HG02884 (cell line): ENCODE data around the gene P4HA3.
"Not testable (repeated sequence)": the region's sequence is repeated elsewhere in the genome, so short reads cannot be mapped to it uniquely, and the experiment has no call there.

Source experiments
- ATAC-seq: cut with Tn5 transposase; IDR thresholded peaks from one replicate; pipeline ENCODE4 v1.9.1; 2021; ENCODE audit warnings: mild to moderate bottlenecking, moderate library complexity; ENCODE audit not compliant: unreplicated experiment

The P4HA3 gene

GRCh38 chr11:74311352-74311926 is at the start of gene P4HA3:
Gene P4HA3 (minus strand): TSS chr11:74311640. CDS start chr11:74311611, 29 bp downstream.
- ATAC-seq: no peak

GRCh38 chr11:74357449-74357848 is 46.0 kb upstream of the P4HA3 start:
- no peak for ATAC-seq

- no peak for ATAC-seq
Observed at GRCh38 chr11:74355626-74356025, 44.2 kb upstream of the P4HA3 start.

GRCh38 chr11:74354036-74354435 is 42.6 kb upstream of the P4HA3 start:
- ATAC-seq: no peak

GRCh38 chr11:74347381-74347780 is 35.9 kb upstream of the P4HA3 start:
- no peak for ATAC-seq

- ATAC-seq: no peak
Observed at GRCh38 chr11:74345420-74345819, 34.0 kb upstream of the P4HA3 start.

GRCh38 chr11:74341921-74342320 is 30.5 kb upstream of the P4HA3 start:
- no peak for ATAC-seq

GRCh38 chr11:74339619-74340018 is 28.2 kb upstream of the P4HA3 start:
- no peak for ATAC-seq

GRCh38 chr11:74338963-74339362 is 27.5 kb upstream of the P4HA3 start:
- ATAC-seq: no peak

GRCh38 chr11:74333193-74333592 is 21.8 kb upstream of the P4HA3 start:
- ATAC-seq: no peak

- ATAC-seq: no peak
Observed at GRCh38 chr11:74332291-74332690, 20.9 kb upstream of the P4HA3 start.

GRCh38 chr11:74331000-74331399 is 19.6 kb upstream of the P4HA3 start:
- not testable (repeated sequence) for ATAC-seq

- ATAC-seq: no peak
Observed at GRCh38 chr11:74330075-74330858, 18.8 kb upstream of the P4HA3 start.

- ATAC-seq: no peak
Observed at GRCh38 chr11:74327076-74327475, 15.6 kb upstream of the P4HA3 start.

GRCh38 chr11:74326665-74327064 is 15.2 kb upstream of the P4HA3 start:
- ATAC-seq: no peak

GRCh38 chr11:74325649-74326645 is 14.5 kb upstream of the P4HA3 start:
- ATAC-seq: no peak

GRCh38 chr11:74322667-74323066 is 11.2 kb upstream of the P4HA3 start:
- no peak for ATAC-seq

GRCh38 chr11:74321487-74322188 is 10.2 kb upstream of the P4HA3 start:
- no peak for ATAC-seq

GRCh38 chr11:74320538-74320937 is 9.1 kb upstream of the P4HA3 start:
- ATAC-seq: no peak

- no peak for ATAC-seq
Observed at GRCh38 chr11:74319139-74319816, 7.8 kb upstream of the P4HA3 start.
